SK-N-MC (cell line): ENCODE measurements around the gene NADK2.

Experiments used
- DNase-seq: peaks from one replicate; pipeline ENCODE4 v3.0.0-alpha.2; 2011; ENCODE audit warnings: low read depth, low spot score
- H3K27ac ChIP-seq: fragments of 200-600 bp; sonication (generic); 2 replicates; pipeline ENCODE4 v1.5.1; 2016; ENCODE audit warnings: mixed run types
- H3K36me3 ChIP-seq: fragments of 200-600 bp; sonication (generic); 2 replicates; pipeline ENCODE4 v1.6.1; 2017; ENCODE audit warnings: antibody characterized with exemption, low read length, mixed read lengths; ENCODE audit not compliant: insufficient read depth
- H3K4me3 ChIP-seq: fragments of 200-600 bp; sonication (generic); 2 replicates; pipeline ENCODE4 v1.5.1; 2016
- H3K9ac ChIP-seq: fragments of 200-600 bp; sonication (generic); 2 replicates; pipeline ENCODE4 v1.8.0; 2017; ENCODE audit warnings: mixed run types, mixed read lengths; ENCODE audit not compliant: insufficient read length
- H3K9me3 ChIP-seq: fragments of 200-600 bp; sonication (generic); 2 replicates; pipeline ENCODE4 v1.6.1; 2017; ENCODE audit warnings: low read depth, mild to moderate bottlenecking, antibody characterized with exemption, low read length, moderate library complexity, mixed read lengths
- EZH2 ChIP-seq: fragments of 200-600 bp; sonication (generic); IDR thresholded peaks from one replicate; pipeline ENCODE4 v1.6.1; 2017; ENCODE audit warnings: antibody characterized with exemption
- FOXP2 ChIP-seq: optimal IDR thresholded peaks from 2 replicates; pipeline ENCODE3; 2011; ENCODE audit warnings: mild to moderate bottlenecking, moderate library complexity; ENCODE audit not compliant: insufficient read depth; ENCODE audit errors: extremely low read length, control extremely low read depth
- POLR2AphosphoS5 ChIP-seq: IDR thresholded peaks from 2 replicates; pipeline ENCODE4 v1.6.1; 2012; ENCODE audit warnings: mild to moderate bottlenecking, low read depth, low read length, borderline replicate concordance

Gene NADK2

GRCh38 chr5:36180556-36181350, 61.0 kb downstream of the NADK2 start:
- TF ChIP-seq POLR2AphosphoS5 (no peak), EZH2 (no peak), FOXP2 (no peak)
- peaks cover 84% of the 10 kb centered on the region for H3K36me3 ChIP-seq
- H3K4me3 ChIP-seq, result no peak overlapping the region
- no peak overlapping the region for H3K27ac ChIP-seq
- no peak overlapping the region for H3K9ac ChIP-seq
- H3K9me3 ChIP-seq, result no peaks in the 10 kb centered on the region
- DNase-seq, result no peak

- Histone ChIP-seq H3K9me3 (no peaks in the 10 kb centered on the region), H3K27ac (no peak overlapping the region), H3K36me3 (peaks cover 92% of the 10 kb centered on the region), H3K4me3 (no peak overlapping the region), H3K9ac (no peak overlapping the region)
- no peak for DNase-seq
- TF ChIP-seq FOXP2 (no peak), POLR2AphosphoS5 (no peak), EZH2 (no peak)
Measured at GRCh38 chr5:36179950-36180349, 61.8 kb downstream of the NADK2 start.

DNA sequence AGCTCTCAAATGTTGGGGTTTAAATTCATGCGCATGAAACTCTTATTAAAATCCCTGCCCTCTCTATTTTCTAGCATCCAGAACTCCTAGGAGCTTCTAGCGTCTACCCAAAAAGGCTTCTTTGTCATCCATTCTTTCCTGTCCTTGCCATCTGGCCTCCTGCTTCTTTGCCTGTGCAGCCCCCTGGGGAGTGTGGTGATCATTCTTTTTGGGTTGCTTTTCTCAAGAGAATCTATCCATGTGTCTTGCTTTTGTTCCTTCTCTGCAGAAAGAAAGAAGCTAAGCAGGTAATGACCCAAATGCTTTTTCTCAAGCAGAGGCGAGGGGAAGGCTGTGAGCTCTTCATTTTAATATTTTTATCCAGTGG, 63.2 kb downstream of the NADK2 start:
- no peak overlapping the region for H3K9ac ChIP-seq
- no peak overlapping the region for H3K4me3 ChIP-seq
- no peak overlapping the region for H3K27ac ChIP-seq
- no peak for DNase-seq
- H3K9me3 ChIP-seq, result no peaks in the 10 kb centered on the region
- TF ChIP-seq FOXP2 (no peak), EZH2 (no peak), POLR2AphosphoS5 (no peak)
- peaks cover 96% of the 10 kb centered on the region for H3K36me3 ChIP-seq

DNA sequence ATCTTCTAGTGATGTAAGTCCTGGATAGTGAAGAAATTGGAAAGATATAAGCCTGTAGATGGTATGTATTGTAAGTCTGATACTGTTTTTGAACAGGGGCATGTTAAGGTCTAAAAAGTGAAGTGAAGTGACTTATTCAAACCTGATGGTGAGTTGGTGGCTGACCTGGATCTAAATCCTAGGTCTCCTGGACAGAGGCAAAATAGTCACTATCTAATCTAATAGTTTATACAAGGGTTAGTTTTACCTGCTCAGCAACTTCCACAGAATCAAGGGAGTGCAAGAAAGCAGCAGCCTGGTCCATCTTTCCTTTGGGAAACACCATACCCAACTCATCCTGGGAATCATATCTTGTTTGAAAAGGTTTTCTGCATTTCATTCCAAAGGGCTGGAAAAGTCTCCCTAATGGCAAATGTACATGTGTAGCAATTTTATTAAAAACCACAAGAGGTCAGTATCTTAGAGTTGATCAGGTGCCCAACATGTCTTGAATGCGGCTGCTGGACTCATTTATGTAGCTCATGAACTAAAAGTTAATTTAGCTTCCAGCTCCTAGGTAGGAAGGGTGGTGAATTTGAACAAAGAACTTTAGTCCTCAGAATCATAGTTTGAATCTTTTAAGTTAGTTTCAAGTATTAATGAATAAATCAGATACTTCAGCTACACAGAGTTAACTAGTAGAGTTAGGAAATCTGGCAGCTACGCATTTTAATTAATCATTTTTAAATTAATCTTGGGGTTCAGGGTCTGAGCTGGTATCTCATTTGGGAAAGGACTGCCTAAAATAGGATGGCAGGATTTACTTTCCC, 63.8 kb downstream of the NADK2 start:
- H3K9me3 ChIP-seq, result no peaks in the 10 kb centered on the region
- DNase-seq, result no peak
- TF ChIP-seq EZH2 (no peak), FOXP2 (no peak), POLR2AphosphoS5 (no peak)
- H3K9ac ChIP-seq, result no peak overlapping the region
- no peak overlapping the region for H3K4me3 ChIP-seq
- H3K36me3 ChIP-seq, result peaks cover 96% of the 10 kb centered on the region
- H3K27ac ChIP-seq, result no peak overlapping the region

DNA sequence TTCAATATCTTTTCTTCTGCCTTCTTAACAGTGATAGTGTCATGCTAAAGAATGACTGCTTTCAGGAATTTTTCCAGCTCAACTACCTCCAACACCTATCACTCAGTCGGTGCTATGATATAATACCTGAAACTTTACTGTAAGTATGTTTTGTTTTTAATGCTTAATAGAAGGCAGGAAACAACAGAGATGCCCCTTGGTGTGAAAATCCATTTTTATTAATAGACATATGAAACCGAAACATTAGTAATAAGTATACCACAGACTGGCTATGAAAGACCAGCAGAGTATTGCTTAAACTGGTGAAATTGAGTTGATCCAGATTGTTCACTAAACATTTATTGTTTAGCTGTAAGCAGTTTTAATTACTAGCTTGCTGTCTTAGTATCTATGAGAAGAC, 64.6 kb downstream of the NADK2 start:
- Histone ChIP-seq H3K9ac (no peak overlapping the region), H3K27ac (no peak overlapping the region), H3K9me3 (no peaks in the 10 kb centered on the region), H3K4me3 (no peak overlapping the region), H3K36me3 (peaks cover 96% of the 10 kb centered on the region)
- no peak for TF ChIP-seq FOXP2
- TF ChIP-seq EZH2, result no peak
- no peak for TF ChIP-seq POLR2AphosphoS5
- DNase-seq, result no peak

GRCh38 chr5:36175043-36175442, 66.7 kb downstream of the NADK2 start:
- no peak for DNase-seq
- Histone ChIP-seq H3K9ac (no peak overlapping the region), H3K36me3 (peaks cover 96% of the 10 kb centered on the region), H3K4me3 (no peak overlapping the region), H3K9me3 (no peaks in the 10 kb centered on the region), H3K27ac (peak overlapping the region; percentile 27)
- TF ChIP-seq EZH2 (no peak), FOXP2 (no peak), POLR2AphosphoS5 (no peak)

DNA sequence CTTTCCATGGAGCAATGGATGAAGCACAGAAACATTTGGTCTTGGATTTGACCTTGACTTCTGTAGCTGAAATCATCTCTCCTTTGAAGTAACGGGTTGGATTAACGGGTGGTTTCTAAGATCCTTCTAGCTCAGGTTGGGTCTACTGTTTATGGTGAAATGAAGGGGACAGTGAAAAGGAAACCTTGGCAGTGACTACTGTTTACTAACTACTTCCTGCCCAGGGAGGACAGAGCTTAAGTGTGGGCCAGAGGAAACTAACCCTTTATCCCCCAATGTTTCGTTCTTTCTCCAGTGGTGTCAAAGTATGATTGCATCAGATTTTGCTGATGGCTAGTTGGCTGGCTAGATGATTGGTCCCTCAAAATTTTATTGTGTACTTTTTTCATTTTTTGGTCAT, 67.6 kb downstream of the NADK2 start:
- no peak for DNase-seq

DNA sequence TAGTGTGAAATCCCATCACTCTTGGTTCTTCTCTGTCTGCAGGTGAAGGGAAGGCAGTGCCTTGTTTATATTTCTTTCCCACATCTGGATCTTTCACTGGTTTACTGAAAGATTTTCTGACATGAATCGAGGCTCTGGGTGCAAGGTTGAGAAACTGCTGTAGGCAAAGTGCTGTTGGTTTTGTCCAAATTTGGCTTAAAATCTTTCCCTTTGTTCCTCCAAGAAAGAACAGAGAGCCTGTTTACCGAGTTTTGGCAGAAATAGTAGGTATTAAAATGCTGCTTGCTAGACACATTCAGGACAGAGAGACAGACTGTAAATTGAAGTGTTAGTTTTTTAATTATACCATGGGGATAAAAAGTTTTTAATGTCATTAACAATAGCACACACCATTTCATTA, 68.3 kb downstream of the NADK2 start:
- DNase-seq, result no peak
- Histone ChIP-seq H3K4me3 (no peak overlapping the region), H3K36me3 (peaks cover 96% of the 10 kb centered on the region), H3K9ac (no peak overlapping the region), H3K27ac (peak overlapping the region; percentile 27; the same call in 1 of the 2 replicates), H3K9me3 (no peaks in the 10 kb centered on the region)
- TF ChIP-seq FOXP2, result no peak
- no peak for TF ChIP-seq POLR2AphosphoS5
- TF ChIP-seq EZH2, result no peak

More for the DNA sequence above, 67.6 kb downstream of the NADK2 start:
- Histone ChIP-seq H3K27ac (peak overlapping the region; percentile 27; the same call in 1 of the 2 replicates), H3K36me3 (peaks cover 96% of the 10 kb centered on the region), H3K9ac (no peak overlapping the region), H3K9me3 (no peaks in the 10 kb centered on the region), H3K4me3 (no peak overlapping the region)
- TF ChIP-seq FOXP2, result no peak
- TF ChIP-seq EZH2, result no peak
- no peak for TF ChIP-seq POLR2AphosphoS5

DNA sequence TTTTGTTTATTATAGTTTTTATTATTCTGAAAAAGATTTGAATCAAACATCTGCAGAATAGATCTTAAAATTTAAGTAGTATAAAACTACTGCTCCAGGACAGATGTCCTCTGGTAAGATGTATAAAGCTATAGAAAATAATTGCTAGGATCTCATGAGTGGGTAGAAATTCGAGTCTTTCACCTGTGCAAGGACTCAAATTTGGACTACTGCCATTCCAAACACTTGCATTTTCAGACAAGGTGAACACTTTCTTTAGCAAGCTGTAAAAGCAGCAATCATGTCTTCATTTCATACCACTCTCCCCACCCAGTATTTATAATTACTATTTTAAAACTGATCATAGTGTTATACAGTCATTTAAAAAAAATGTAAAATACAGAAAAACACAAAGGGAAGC, 69.1 kb downstream of the NADK2 start:
- Histone ChIP-seq H3K9ac (no peak overlapping the region), H3K4me3 (no peak overlapping the region), H3K27ac (no peak overlapping the region), H3K36me3 (peaks cover 96% of the 10 kb centered on the region), H3K9me3 (no peaks in the 10 kb centered on the region)
- DNase-seq, result no peak
- TF ChIP-seq POLR2AphosphoS5, result no peak
- no peak for TF ChIP-seq FOXP2
- no peak for TF ChIP-seq EZH2
